Glomerular endothelial cell (primary cell): ENCODE results near the gene TBX3. TPM values are rescaled to one million over a fixed set of nuclear protein-coding genes. Genes with fewer than 3 reads are reported as not detected.
"Not testable (repeated sequence)": the region's sequence is repeated elsewhere in the genome, so short reads cannot be mapped to it uniquely, and the experiment has no call there.

Experiments
- DNase-seq: peaks from one replicate; pipeline ENCODE4 v3.0.0-alpha.2; 2011; ENCODE audit warnings: low read depth, low spot score; ENCODE audit errors: extremely low read depth
- total RNA-seq: library from RNA; depleted of rRNA; stranded (reverse); fragments of >200 nt; gene quantifications from 2 replicates; pipeline ENCODE4 v1.2.3, GENCODE V29; 2015

TBX3 gene
- total RNA-seq: 6.8 and 6.9 TPM in 2 replicates

- DNase-seq: peak; percentile 79
Measured at GRCh38 chr12:114684098-114684869, at the start of gene TBX3. Gene TBX3, minus strand, starts transcription at chr12:114684175. Its CDS starts 975 bp downstream, at chr12:114683200.

- no peak for DNase-seq
Measured at GRCh38 chr12:114732426-114733030, 48.6 kb upstream of the TBX3 start.

GRCh38 chr12:114729731-114730130 lies 45.8 kb upstream of the TBX3 start:
- no peak for DNase-seq

GRCh38 chr12:114726092-114726710 lies 42.2 kb upstream of the TBX3 start:
- DNase-seq: no peak

- DNase-seq: not testable (repeated sequence)
Measured at GRCh38 chr12:114722176-114722575, 38.2 kb upstream of the TBX3 start.

GRCh38 chr12:114721266-114721665 lies 37.3 kb upstream of the TBX3 start:
- no peak for DNase-seq

GRCh38 chr12:114713466-114714215 lies 29.7 kb upstream of the TBX3 start:
- DNase-seq: no peak

GRCh38 chr12:114711689-114712152 lies 27.7 kb upstream of the TBX3 start:
- no peak for DNase-seq

- no peak for DNase-seq
Measured at GRCh38 chr12:114710151-114710550, 26.2 kb upstream of the TBX3 start.

GRCh38 chr12:114709112-114709511 lies 25.1 kb upstream of the TBX3 start:
- no peak for DNase-seq

GRCh38 chr12:114708598-114708997 lies 24.6 kb upstream of the TBX3 start:
- DNase-seq: not testable (repeated sequence)

- DNase-seq: no peak
Measured at GRCh38 chr12:114704096-114704495, 20.1 kb upstream of the TBX3 start.

GRCh38 chr12:114703060-114703493 lies 19.1 kb upstream of the TBX3 start:
- DNase-seq: no peak

- DNase-seq: no peak
Measured at GRCh38 chr12:114702462-114702861, 18.5 kb upstream of the TBX3 start.

GRCh38 chr12:114701553-114701952 lies 17.6 kb upstream of the TBX3 start:
- DNase-seq: no peak

- DNase-seq: no peak
Measured at GRCh38 chr12:114701104-114701414, 17.1 kb upstream of the TBX3 start.

- DNase-seq: no peak
Measured at GRCh38 chr12:114700392-114701103, 16.6 kb upstream of the TBX3 start.

- no peak for DNase-seq
Measured at GRCh38 chr12:114698566-114699163, 14.7 kb upstream of the TBX3 start.

- no peak for DNase-seq
Measured at GRCh38 chr12:114697741-114698565, 14.0 kb upstream of the TBX3 start.
